Measurements from ENCODE around the gene GRAMD2B.
"Not testable (repeated sequence)": the region's sequence is repeated elsewhere in the genome, so short reads cannot be mapped to it uniquely, and the experiment has no call there.

DNA sequence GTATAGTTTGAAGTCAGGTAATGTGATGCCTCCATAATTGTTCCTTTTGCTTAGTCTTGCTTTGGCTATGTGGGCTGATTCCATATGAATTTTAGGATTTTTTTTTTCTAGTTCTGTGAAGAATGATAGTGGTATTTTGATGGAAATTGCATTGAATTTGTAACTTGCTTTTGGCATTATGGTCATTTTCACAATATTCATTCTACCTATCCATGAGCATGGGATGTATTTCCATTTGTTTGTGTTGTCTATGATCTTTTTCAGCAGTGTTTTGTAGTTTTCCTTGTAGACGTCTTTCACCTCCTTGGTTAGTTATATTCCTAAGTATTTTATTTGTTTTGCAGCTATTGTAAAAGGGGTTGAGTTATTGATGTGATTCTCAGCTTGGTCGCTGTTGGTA is 42.9 kb upstream of the GRAMD2B start:
- TF ChIP-seq, protein P1, sequence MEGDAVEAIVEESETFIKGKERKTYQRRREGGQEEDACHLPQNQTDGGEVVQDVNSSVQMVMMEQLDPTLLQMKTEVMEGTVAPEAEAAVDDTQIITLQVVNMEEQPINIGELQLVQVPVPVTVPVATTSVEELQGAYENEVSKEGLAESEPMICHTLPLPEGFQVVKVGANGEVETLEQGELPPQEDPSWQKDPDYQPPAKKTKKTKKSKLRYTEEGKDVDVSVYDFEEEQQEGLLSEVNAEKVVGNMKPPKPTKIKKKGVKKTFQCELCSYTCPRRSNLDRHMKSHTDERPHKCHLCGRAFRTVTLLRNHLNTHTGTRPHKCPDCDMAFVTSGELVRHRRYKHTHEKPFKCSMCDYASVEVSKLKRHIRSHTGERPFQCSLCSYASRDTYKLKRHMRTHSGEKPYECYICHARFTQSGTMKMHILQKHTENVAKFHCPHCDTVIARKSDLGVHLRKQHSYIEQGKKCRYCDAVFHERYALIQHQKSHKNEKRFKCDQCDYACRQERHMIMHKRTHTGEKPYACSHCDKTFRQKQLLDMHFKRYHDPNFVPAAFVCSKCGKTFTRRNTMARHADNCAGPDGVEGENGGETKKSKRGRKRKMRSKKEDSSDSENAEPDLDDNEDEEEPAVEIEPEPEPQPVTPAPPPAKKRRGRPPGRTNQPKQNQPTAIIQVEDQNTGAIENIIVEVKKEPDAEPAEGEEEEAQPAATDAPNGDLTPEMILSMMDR (IDR thresholded peaks at IDR 0.05; ENCODE audit: insufficient read depth, low read depth, low read length) = not testable (repeated sequence)
- not testable (repeated sequence) for TF ChIP-seq EZH2 (IDR thresholded peaks at IDR 0.05; ENCODE audit: insufficient read depth, low read length)
